Dendritic cell treated with granulocyte-macrophage colony-stimulating factor and Interleukin-4, amounts not matched to agents 40 ng/mL and 50 ng/mL, for 4 days (primary cell): ENCODE measurements around the gene STRA8.
"Not testable (repeated sequence)": the region's sequence is repeated elsewhere in the genome, so short reads cannot be mapped to it uniquely, and the experiment has no call there.

ENCODE experiments used
- H3K27ac Mint-ChIP-seq: one replicate; pipeline ENCODE4 v1.8.0; 2022; ENCODE audit warnings: mild to moderate bottlenecking, mixed read lengths
- H3K27me3 Mint-ChIP-seq: one replicate; pipeline ENCODE4 v1.8.0; 2022; ENCODE audit warnings: mild to moderate bottlenecking, mixed read lengths
- H3K36me3 Mint-ChIP-seq: one replicate; pipeline ENCODE4 v1.8.0; 2022; ENCODE audit warnings: low read depth, mixed read lengths
- H3K4me1 Mint-ChIP-seq: one replicate; pipeline ENCODE4 v1.8.0; 2022; ENCODE audit warnings: low read depth, mixed read lengths
- H3K4me3 Mint-ChIP-seq: one replicate; pipeline ENCODE4 v1.8.0; 2022; ENCODE audit warnings: mild to moderate bottlenecking, moderate library complexity, mixed read lengths
- H3K9me3 Mint-ChIP-seq: one replicate; pipeline ENCODE4 v1.8.0; 2022; ENCODE audit warnings: mixed read lengths
- intact Hi-C: fragments of 100-400 bp; cut with micrococcal nuclease; formaldehyde crosslinking; loops from one replicate; pipeline ENCODE4 v1.15.0; 2022

Gene STRA8

GRCh38 chr7:135210888-135211178 lies 22.8 kb upstream of the STRA8 start:
- peak overlapping the region; percentile 91 for H3K4me3 Mint-ChIP-seq
- H3K27me3 Mint-ChIP-seq = peaks cover 17% of the 10 kb centered on the region
- intact Hi-C loops = loop anchor here (1.0 to 2.0 kb wide), 3 partner anchors 40 to 225 kb away; partner anchors contain the start of genes AGBL3 and CYREN
- peaks cover 48% of the 10 kb centered on the region for H3K4me1 Mint-ChIP-seq
- no peaks in the 10 kb centered on the region for H3K9me3 Mint-ChIP-seq
- peaks cover 34% of the 10 kb centered on the region for H3K36me3 Mint-ChIP-seq
- H3K27ac Mint-ChIP-seq = peak overlapping the region; percentile 90

- Mint-ChIP-seq H3K4me3 (peak within 1 kb of the TSS; percentile 91), H3K27me3 (peaks cover 19% of the 10 kb centered on the region), H3K36me3 (peaks cover 29% of the 10 kb centered on the region), H3K27ac (peak within 1 kb of the TSS; percentile 90), H3K4me1 (peaks cover 43% of the 10 kb centered on the region), H3K9me3 (no peaks in the 10 kb centered on the region)
- intact Hi-C loops = loop anchor here (1.0 to 2.0 kb wide), 2 partner anchors 41 to 43 kb away; partner anchors contain the start of gene CYREN
Measured at GRCh38 chr7:135211179-135211945, 22.3 kb upstream of the STRA8 start, which contains the start of gene WDR91. Gene WDR91, minus strand, starts transcription at chr7:135211526. Its CDS starts 24 bp downstream, at chr7:135211502.

- H3K9me3 Mint-ChIP-seq = not testable (repeated sequence)
- Mint-ChIP-seq H3K27me3 (peaks cover 22% of the 10 kb centered on the region), H3K4me3 (peak overlapping the region; percentile 91), H3K36me3 (peaks cover 27% of the 10 kb centered on the region), H3K27ac (peak overlapping the region; percentile 90), H3K4me1 (peaks cover 37% of the 10 kb centered on the region)
- intact Hi-C loops = loop anchor here (1.0 to 2.0 kb wide), 2 partner anchors 41 to 42 kb away; partner anchors contain the start of gene CYREN
Measured at GRCh38 chr7:135211946-135212685, 21.5 kb upstream of the STRA8 start.

GRCh38 chr7:135213831-135214230 lies 19.8 kb upstream of the STRA8 start:
- H3K4me1 Mint-ChIP-seq = peaks cover 19% of the 10 kb centered on the region
- H3K27ac Mint-ChIP-seq = no peak overlapping the region
- peaks cover 11% of the 10 kb centered on the region for H3K36me3 Mint-ChIP-seq
- H3K9me3 Mint-ChIP-seq = no peaks in the 10 kb centered on the region
- H3K27me3 Mint-ChIP-seq = peaks cover 31% of the 10 kb centered on the region
- no peak overlapping the region for H3K4me3 Mint-ChIP-seq
- intact Hi-C loops = no loop called here

GRCh38 chr7:135215180-135215579 lies 18.5 kb upstream of the STRA8 start:
- Mint-ChIP-seq H3K36me3 (peaks cover 11% of the 10 kb centered on the region), H3K27me3 (peaks cover 43% of the 10 kb centered on the region), H3K27ac (no peak overlapping the region), H3K4me1 (peaks cover 7% of the 10 kb centered on the region), H3K4me3 (no peak overlapping the region), H3K9me3 (no peaks in the 10 kb centered on the region)
- intact Hi-C loops = no loop called here

- intact Hi-C loops = no loop called here
- Mint-ChIP-seq H3K9me3 (no peaks in the 10 kb centered on the region), H3K36me3 (peaks cover 10% of the 10 kb centered on the region), H3K27me3 (peaks cover 48% of the 10 kb centered on the region), H3K4me3 (no peak overlapping the region), H3K4me1 (peaks cover 2% of the 10 kb centered on the region), H3K27ac (no peak overlapping the region)
Measured at GRCh38 chr7:135215698-135216097, 17.9 kb upstream of the STRA8 start.

- H3K4me1 Mint-ChIP-seq = peaks cover 13% of the 10 kb centered on the region
- intact Hi-C loops = no loop called here
- H3K36me3 Mint-ChIP-seq = no peaks in the 10 kb centered on the region
- H3K9me3 Mint-ChIP-seq = no peaks in the 10 kb centered on the region
- no peak overlapping the region for H3K4me3 Mint-ChIP-seq
- peaks cover 64% of the 10 kb centered on the region for H3K27me3 Mint-ChIP-seq
- H3K27ac Mint-ChIP-seq = no peak overlapping the region
Measured at GRCh38 chr7:135217645-135218509, 15.8 kb upstream of the STRA8 start.

- H3K36me3 Mint-ChIP-seq = peaks cover 5% of the 10 kb centered on the region
- H3K27ac Mint-ChIP-seq = no peak overlapping the region
- no peak overlapping the region for H3K4me3 Mint-ChIP-seq
- H3K4me1 Mint-ChIP-seq = peaks cover 26% of the 10 kb centered on the region
- H3K27me3 Mint-ChIP-seq = peaks cover 88% of the 10 kb centered on the region
- peaks cover 9% of the 10 kb centered on the region for H3K9me3 Mint-ChIP-seq
- intact Hi-C loops = no loop called here
Measured at GRCh38 chr7:135224027-135224426, 9.6 kb upstream of the STRA8 start.

GRCh38 chr7:135231686-135232085 lies 2.0 kb upstream of the STRA8 start:
- Mint-ChIP-seq H3K4me1 (peaks cover 10% of the 10 kb centered on the region), H3K9me3 (peaks cover 13% of the 10 kb centered on the region), H3K36me3 (peaks cover 6% of the 10 kb centered on the region), H3K27me3 (peaks cover 79% of the 10 kb centered on the region), H3K27ac (no peak overlapping the region), H3K4me3 (no peak overlapping the region)
- intact Hi-C loops = no loop called here

GRCh38 chr7:135232087-135232486 lies 1.6 kb upstream of the STRA8 start:
- Mint-ChIP-seq H3K4me1 (peaks cover 14% of the 10 kb centered on the region), H3K27me3 (peaks cover 80% of the 10 kb centered on the region), H3K4me3 (no peak overlapping the region), H3K9me3 (peaks cover 13% of the 10 kb centered on the region), H3K36me3 (peaks cover 6% of the 10 kb centered on the region), H3K27ac (no peak overlapping the region)
- intact Hi-C loops = no loop called here

GRCh38 chr7:135232720-135233119 lies 918 bp upstream of the STRA8 start:
- intact Hi-C loops = no loop called here
- H3K4me3 Mint-ChIP-seq = no peak overlapping the region
- H3K36me3 Mint-ChIP-seq = peaks cover 6% of the 10 kb centered on the region

GRCh38 chr7:135234095-135234494 lies 457 bp downstream of the STRA8 start:
- H3K27ac Mint-ChIP-seq, H3K9me3 Mint-ChIP-seq, H3K4me3 Mint-ChIP-seq, H3K36me3 Mint-ChIP-seq, intact Hi-C loops: not testable (repeated sequence)
- Mint-ChIP-seq H3K4me1 (peaks cover 14% of the 10 kb centered on the region), H3K27me3 (peaks cover 77% of the 10 kb centered on the region)

More at GRCh38 chr7:135232720-135233119, 918 bp upstream of the STRA8 start:
- H3K27me3 Mint-ChIP-seq = peaks cover 82% of the 10 kb centered on the region
- no peak overlapping the region for H3K27ac Mint-ChIP-seq
- H3K4me1 Mint-ChIP-seq = peaks cover 14% of the 10 kb centered on the region
- peaks cover 13% of the 10 kb centered on the region for H3K9me3 Mint-ChIP-seq

GRCh38 chr7:135234727-135235126 lies 1.1 kb downstream of the STRA8 start:
- Mint-ChIP-seq H3K27ac (no peak overlapping the region), H3K9me3 (no peaks in the 10 kb centered on the region), H3K4me3 (no peak overlapping the region), H3K36me3 (no peaks in the 10 kb centered on the region), H3K27me3 (peaks cover 75% of the 10 kb centered on the region), H3K4me1 (peaks cover 14% of the 10 kb centered on the region)
- intact Hi-C loops = no loop called here
